Keratinocyte (primary cell): Measurements from ENCODE around the gene ATF1.

ENCODE experiments used
- CTCF ChIP-seq, 3 experiments: IDR thresholded peaks in 1 of 3; conservative IDR thresholded peaks in 1 of 3; optimal IDR thresholded peaks in 1 of 3; 2 replicates in 2 of 3; 3 replicates in 1 of 3; pipeline versions ENCODE3 to v1.5.1; 2011; ENCODE audit warnings: low read length in 3 of 3, mild to moderate bottlenecking in 3 of 3, moderate library complexity in 2 of 3, control low read depth in 1 of 3, inconsistent platforms in 1 of 3; ENCODE audit not compliant: insufficient read depth in 2 of 3; ENCODE audit errors: extremely low read depth in 1 of 3
- EZH2 ChIP-seq: IDR thresholded peaks from one replicate; pipeline ENCODE4 v1.6.1; 2012; ENCODE audit warnings: inconsistent platforms, mild to moderate bottlenecking, low read length, moderate library complexity

- TF ChIP-seq CTCF (optimal IDR thresholded peaks at IDR 0.05 in 1 of 3, IDR thresholded peaks at IDR 0.05 in 1 of 3, conservative IDR thresholded peaks at IDR 0.05 in 1 of 3; ENCODE audit: extremely low read depth in 1 of 3, insufficient read depth in 2 of 3, low read length in 3 of 3) (no peak), EZH2 (no peak)
Measured at GRCh38 chr12:50723865-50724264, 40.0 kb upstream of the ATF1 start.
